OCI-LY7 (cell line): ENCODE data around the gene PRSS2. TPM values are rescaled to one million over a fixed set of nuclear protein-coding genes. Genes with fewer than 3 reads are reported as not detected.

Source experiments
- BruUV-seq: library from RNA; stranded (reverse); fragments of 400-500 nt; replicated peaks from 2 replicates; lab custom pipeline; 2021; lab: Mats Ljungman, UMichigan
- CTCF ChIA-PET: fragments of 300-600 bp; sonication (Branson Sonifier 250); formaldehyde crosslinking; loops from one replicate; lab custom pipeline; 2022; ENCODE audit warnings: antibody characterized with exemption; ENCODE audit not compliant: unreplicated experiment; lab: Charles Lee
- POLR2A ChIA-PET: fragments of 300-600 bp; sonication (Branson Sonifier 250); formaldehyde crosslinking; loops from one replicate; lab custom pipeline; 2022; ENCODE audit warnings: antibody characterized with exemption; lab: Charles Lee
- DNase-seq: peaks from one replicate; pipeline ENCODE4 v3.0.0-alpha.2; 2015; ENCODE audit warnings: low spot score
- H2AFZ ChIP-seq: fragments of 200-600 bp; sonication (generic), shearing (Covaris generic); 2 replicates; pipeline ENCODE4 v1.6.1; 2014; ENCODE audit warnings: mild to moderate bottlenecking, antibody characterized with exemption, low read length, moderate library complexity
- H3K27ac ChIP-seq: fragments of 200-600 bp; sonication (generic); 2 replicates; pipeline ENCODE4 v1.5.1; 2014; ENCODE audit warnings: mixed run types, low read depth, mild to moderate bottlenecking, moderate library complexity, low read length, inconsistent platforms; ENCODE audit not compliant: poor library complexity, severe bottlenecking
- H3K36me3 ChIP-seq: fragments of 200-600 bp; sonication (generic); 2 replicates; pipeline ENCODE4 v1.6.1; 2014; ENCODE audit warnings: mild to moderate bottlenecking, antibody characterized with exemption, low read length, moderate library complexity, mixed read lengths; ENCODE audit not compliant: insufficient read depth
- H3K4me1 ChIP-seq: fragments of 200-600 bp; sonication (generic); 2 replicates; pipeline ENCODE4 v1.5.1; 2014; ENCODE audit warnings: mild to moderate bottlenecking, low read length; ENCODE audit not compliant: insufficient read depth, poor library complexity, severe bottlenecking
- H3K4me2 ChIP-seq: fragments of 200-600 bp; sonication (generic); 2 replicates; pipeline ENCODE4 v1.6.1; 2014; ENCODE audit warnings: mild to moderate bottlenecking, low read length
- H3K4me3 ChIP-seq: fragments of 200-600 bp; sonication (generic); 2 replicates; pipeline ENCODE4 v1.5.1; 2014; ENCODE audit warnings: mild to moderate bottlenecking, low read depth, low read length; ENCODE audit not compliant: poor library complexity, severe bottlenecking
- H3K79me2 ChIP-seq: fragments of 200-600 bp; sonication (generic); 2 replicates; pipeline ENCODE4 v1.6.1; 2016; ENCODE audit warnings: low read depth, mild to moderate bottlenecking, low read length, moderate library complexity, mixed read lengths; ENCODE audit not compliant: insufficient read depth
- H3K9me2 ChIP-seq: fragments of 200-600 bp; sonication (generic); 2 replicates; pipeline ENCODE4 v1.6.1; 2016; ENCODE audit warnings: mild to moderate bottlenecking, low read length, mixed read lengths; ENCODE audit not compliant: insufficient read depth
- H3K9me3 ChIP-seq: fragments of 200-600 bp; sonication (generic); 2 replicates; pipeline ENCODE4 v1.6.1; 2014; ENCODE audit warnings: mild to moderate bottlenecking, mixed run types, low read length, mixed read lengths
- H4K20me1 ChIP-seq: fragments of 200-600 bp; sonication (generic); 2 replicates; pipeline ENCODE4 v1.6.1; 2014; ENCODE audit warnings: mild to moderate bottlenecking, antibody characterized with exemption, low read length, moderate library complexity, mixed read lengths; ENCODE audit not compliant: insufficient read depth
- EZH2phosphoT487 ChIP-seq: fragments of 200-600 bp; sonication (generic); IDR thresholded peaks from 2 replicates; pipeline ENCODE4 v1.6.1; 2018; ENCODE audit warnings: low read depth, borderline replicate concordance, mild to moderate bottlenecking, mixed run types, antibody characterized with exemption, low read length, moderate library complexity, mixed read lengths
- intact Hi-C: fragments of 100-400 bp; cut with micrococcal nuclease; formaldehyde crosslinking; loops from one replicate; pipeline ENCODE4 v1.10.0; 2022; ENCODE audit not compliant: unreplicated experiment
- total RNA-seq, 2 experiments: library from RNA; depleted of rRNA in 1 of 2; stranded (reverse); fragments of >200 nt in 1 of 2; shearing (Covaris generic) in 1 of 2; gene quantifications; 2 replicates each; pipeline ENCODE4 v1.2.3, GENCODE V29; 2014 to 2022
- TF ChIP-seq, protein P1 (sequence below): fragments of 200-600 bp; sonication (generic); conservative IDR thresholded peaks from 2 replicates; pipeline ENCODE4 v1.5.1; 2014; ENCODE audit warnings: mild to moderate bottlenecking, antibody characterized with exemption, low read length, moderate library complexity, mixed read lengths

The PRSS2 gene
- total RNA-seq, 2 experiments from 2014 or later, result 0.60 to 1.1 TPM

DNA sequence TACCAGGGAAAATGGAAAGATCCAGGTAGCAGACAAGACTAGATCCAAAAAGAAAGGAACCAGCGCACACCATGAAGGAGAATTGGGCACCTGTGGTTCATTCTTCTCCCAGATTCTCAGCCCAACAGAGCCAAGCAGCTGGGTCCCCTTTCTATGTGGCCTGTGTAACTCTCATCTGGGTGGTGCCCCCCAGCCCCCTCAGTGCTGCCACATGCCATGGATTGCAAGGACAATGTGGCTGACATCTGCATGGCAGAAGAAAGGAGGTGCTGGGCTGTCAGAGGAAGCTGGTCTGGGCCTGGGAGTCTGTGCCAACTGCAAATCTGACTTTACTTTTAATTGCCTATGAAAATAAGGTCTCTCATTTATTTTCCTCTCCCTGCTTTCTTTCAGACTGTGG, 21.4 kb downstream of the PRSS2 start:
- H3K9me3 ChIP-seq, result no peaks in the 10 kb centered on the region
- peaks cover 88% of the 10 kb centered on the region for H3K4me1 ChIP-seq
- ChIA-PET POLR2A (interaction anchor here (2.1 to 19.1 kb wide), 2 partner anchors 15 to 17 kb away, joined by 5 to 666 read pairs; no protein-coding TSS in a partner anchor), CTCF (interaction anchor here (0.9 to 2.2 kb wide), 3 partner anchors 9 to 19 kb away, joined by 3 to 24 read pairs (median 5); no protein-coding TSS in a partner anchor)
- no peak overlapping the region for H3K27ac ChIP-seq
- no peak for DNase-seq
- H3K79me2 ChIP-seq, result peaks cover 15% of the 10 kb centered on the region; the same call in 1 of the 2 replicates
- intact Hi-C loops, result no loop called here
- H3K36me3 ChIP-seq, result no peaks in the 10 kb centered on the region
- H3K4me2 ChIP-seq, result 0 out of 2 replicates have a peak overlapping the region, but pooled peaks have one; percentile 2
- TF ChIP-seq, protein P1, sequence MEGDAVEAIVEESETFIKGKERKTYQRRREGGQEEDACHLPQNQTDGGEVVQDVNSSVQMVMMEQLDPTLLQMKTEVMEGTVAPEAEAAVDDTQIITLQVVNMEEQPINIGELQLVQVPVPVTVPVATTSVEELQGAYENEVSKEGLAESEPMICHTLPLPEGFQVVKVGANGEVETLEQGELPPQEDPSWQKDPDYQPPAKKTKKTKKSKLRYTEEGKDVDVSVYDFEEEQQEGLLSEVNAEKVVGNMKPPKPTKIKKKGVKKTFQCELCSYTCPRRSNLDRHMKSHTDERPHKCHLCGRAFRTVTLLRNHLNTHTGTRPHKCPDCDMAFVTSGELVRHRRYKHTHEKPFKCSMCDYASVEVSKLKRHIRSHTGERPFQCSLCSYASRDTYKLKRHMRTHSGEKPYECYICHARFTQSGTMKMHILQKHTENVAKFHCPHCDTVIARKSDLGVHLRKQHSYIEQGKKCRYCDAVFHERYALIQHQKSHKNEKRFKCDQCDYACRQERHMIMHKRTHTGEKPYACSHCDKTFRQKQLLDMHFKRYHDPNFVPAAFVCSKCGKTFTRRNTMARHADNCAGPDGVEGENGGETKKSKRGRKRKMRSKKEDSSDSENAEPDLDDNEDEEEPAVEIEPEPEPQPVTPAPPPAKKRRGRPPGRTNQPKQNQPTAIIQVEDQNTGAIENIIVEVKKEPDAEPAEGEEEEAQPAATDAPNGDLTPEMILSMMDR, result no peak
- TF ChIP-seq EZH2phosphoT487, result no peak
- H4K20me1 ChIP-seq, result no peaks in the 10 kb centered on the region
- no TSS peak for BruUV-seq
- H3K9me2 ChIP-seq, result no peaks in the 10 kb centered on the region
- H2AFZ ChIP-seq, result no peak overlapping the region
- no peak overlapping the region for H3K4me3 ChIP-seq

DNA sequence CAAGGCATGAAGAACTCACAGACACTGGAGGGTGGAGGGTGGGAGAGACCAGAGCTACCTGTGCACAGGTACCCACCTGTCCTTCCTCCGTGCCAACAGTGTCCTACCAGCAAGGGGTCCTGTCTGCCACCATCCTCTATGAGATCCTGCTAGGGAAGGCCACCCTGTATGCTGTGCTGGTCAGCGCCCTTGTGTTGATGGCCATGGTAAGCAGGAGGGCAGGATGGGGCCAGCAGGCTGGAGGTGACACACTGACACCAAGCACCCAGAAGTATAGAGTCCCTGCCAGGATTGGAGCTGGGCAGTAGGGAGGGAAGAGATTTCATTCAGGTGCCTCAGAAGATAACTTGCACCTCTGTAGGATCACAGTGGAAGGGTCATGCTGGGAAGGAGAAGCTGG, 21.8 kb downstream of the PRSS2 start:
- Histone ChIP-seq H3K9me2 (no peaks in the 10 kb centered on the region), H3K27ac (no peak overlapping the region), H3K4me3 (no peak overlapping the region), H3K9me3 (no peaks in the 10 kb centered on the region), H3K79me2 (peaks cover 20% of the 10 kb centered on the region; the same call in 1 of the 2 replicates), H3K4me1 (peaks cover 84% of the 10 kb centered on the region), H4K20me1 (no peaks in the 10 kb centered on the region), H3K36me3 (peaks cover 3% of the 10 kb centered on the region; the same call in 1 of the 2 replicates), H2AFZ (no peak overlapping the region), H3K4me2 (no peak overlapping the region)
- no peak for DNase-seq
- ChIA-PET CTCF (interaction anchor here (0.9 to 2.2 kb wide), 4 partner anchors 9 to 19 kb away, joined by 3 to 24 read pairs (median 4); no protein-coding TSS in a partner anchor), POLR2A (interaction anchor here (0.6 to 19.1 kb wide), 6 partner anchors 8 to 213 kb away, joined by 3 to 666 read pairs (median 5); no protein-coding TSS in a partner anchor)
- no peak for TF ChIP-seq EZH2phosphoT487
- TF ChIP-seq, protein P1, result no peak
- intact Hi-C loops, result no loop called here
- no TSS peak for BruUV-seq

DNA sequence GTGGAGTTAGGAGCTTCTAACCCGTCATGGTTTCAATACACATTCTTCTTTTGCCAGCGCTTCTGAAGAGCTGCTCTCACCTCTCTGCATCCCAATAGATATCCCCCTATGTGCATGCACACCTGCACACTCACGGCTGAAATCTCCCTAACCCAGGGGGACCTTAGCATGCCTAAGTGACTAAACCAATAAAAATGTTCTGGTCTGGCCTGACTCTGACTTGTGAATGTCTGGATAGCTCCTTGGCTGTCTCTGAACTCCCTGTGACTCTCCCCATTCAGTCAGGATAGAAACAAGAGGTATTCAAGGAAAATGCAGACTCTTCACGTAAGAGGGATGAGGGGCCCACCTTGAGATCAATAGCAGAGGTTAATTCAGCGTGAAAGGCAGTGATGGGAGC, 22.4 kb downstream of the PRSS2 start:
- Histone ChIP-seq H3K9me3 (no peaks in the 10 kb centered on the region), H3K4me2 (peak overlapping the region; percentile 1; the same call in 1 of the 2 replicates), H3K4me1 (peaks cover 78% of the 10 kb centered on the region), H4K20me1 (no peaks in the 10 kb centered on the region), H3K9me2 (no peaks in the 10 kb centered on the region), H3K79me2 (peaks cover 25% of the 10 kb centered on the region; the same call in 1 of the 2 replicates), H3K36me3 (peaks cover 9% of the 10 kb centered on the region; the same call in 1 of the 2 replicates), H2AFZ (no peak overlapping the region), H3K27ac (no peak overlapping the region), H3K4me3 (no peak overlapping the region)
- TF ChIP-seq, protein P1, result no peak
- no peak for TF ChIP-seq EZH2phosphoT487
- ChIA-PET POLR2A (interaction anchor here (0.6 to 19.1 kb wide), 6 partner anchors 9 to 617 kb away, joined by 3 to 666 read pairs (median 4); no protein-coding TSS in a partner anchor), CTCF (interaction anchor here (0.9 to 2.2 kb wide), 5 partner anchors 10 to 21 kb away, joined by 3 to 24 read pairs (median 4); no protein-coding TSS in a partner anchor)
- intact Hi-C loops, result no loop called here
- DNase-seq, result no peak
- no TSS peak for BruUV-seq
